OCI-LY3 (cell line): ENCODE measurements around the gene LRP1B.
"Not testable (repeated sequence)": the region's sequence is repeated elsewhere in the genome, so short reads cannot be mapped to it uniquely, and the experiment has no call there.

Source experiments
- H2AFZ ChIP-seq: fragments of 200-600, 300-600 bp; shearing (Covaris generic); 2 replicates; pipeline ENCODE4 v1.6.0; 2014; ENCODE audit warnings: antibody characterized with exemption, low read depth, low read length
- H3K27ac ChIP-seq: fragments of 200-600, 300-600 bp; sonication (generic); 2 replicates; pipeline ENCODE4 v1.5.1; 2014; ENCODE audit warnings: mild to moderate bottlenecking, low read length, moderate library complexity, mixed read lengths
- H3K27me3 ChIP-seq: fragments of 200-600, 300-600 bp; sonication (generic); 2 replicates; pipeline ENCODE4 v1.6.1; 2014; ENCODE audit warnings: low read depth, low read length, mixed read lengths
- H3K36me3 ChIP-seq: fragments of 200-600, 300-600 bp; sonication (generic); replicated peaks from 2 replicates; pipeline ENCODE3; 2014; ENCODE audit warnings: low read depth, low read length, mixed read lengths
- H3K4me1 ChIP-seq: fragments of 300-600, 200-600 bp; sonication (generic); 2 replicates; pipeline ENCODE4 v1.6.1; 2014; ENCODE audit warnings: low read length, mixed read lengths
- H3K4me2 ChIP-seq: fragments of 200-600, 300-600 bp; sonication (generic); 2 replicates; pipeline ENCODE4 v1.6.1; 2014; ENCODE audit warnings: low read length, mixed read lengths
- H3K4me3 ChIP-seq: fragments of 300-600, 200-600 bp; sonication (generic); 2 replicates; pipeline ENCODE4 v1.5.1; 2014; ENCODE audit warnings: antibody characterized with exemption, mild to moderate bottlenecking, low read length, moderate library complexity
- H3K79me2 ChIP-seq: fragments of 300-600, 200-600 bp; shearing (Covaris generic); 2 replicates; pipeline ENCODE4 v1.6.1; 2014; ENCODE audit warnings: mild to moderate bottlenecking, low read length, mixed read lengths
- H3K9ac ChIP-seq: fragments of 300-600, 200-600 bp; shearing (Covaris generic); 2 replicates; pipeline ENCODE4 v1.6.0; 2014; ENCODE audit warnings: mild to moderate bottlenecking, low read length, moderate library complexity
- H3K9me3 ChIP-seq: fragments of 200-600, 300-600 bp; shearing (Covaris generic); 2 replicates; pipeline ENCODE4 v1.6.1; 2014; ENCODE audit warnings: low read length, mixed read lengths; ENCODE audit not compliant: insufficient read depth
- H4K20me1 ChIP-seq: fragments of 200-600, 300-600 bp; sonication (generic); 2 replicates; pipeline ENCODE4 v1.6.1; 2016; ENCODE audit warnings: low read length, mixed read lengths; ENCODE audit not compliant: insufficient read depth
- EZH2phosphoT487 ChIP-seq: fragments of 200-600 bp; shearing (Covaris generic); IDR thresholded peaks from 2 replicates; pipeline ENCODE4 v1.6.1; 2018; ENCODE audit warnings: antibody characterized with exemption, mixed run types, low read depth
- TF ChIP-seq, protein P1 (sequence below): fragments of 200-600, 300-600 bp; sonication (generic); IDR thresholded peaks from 2 replicates; pipeline ENCODE4 v1.5.1; 2014; ENCODE audit warnings: antibody characterized with exemption, low read length, low read depth

Gene LRP1B

DNA sequence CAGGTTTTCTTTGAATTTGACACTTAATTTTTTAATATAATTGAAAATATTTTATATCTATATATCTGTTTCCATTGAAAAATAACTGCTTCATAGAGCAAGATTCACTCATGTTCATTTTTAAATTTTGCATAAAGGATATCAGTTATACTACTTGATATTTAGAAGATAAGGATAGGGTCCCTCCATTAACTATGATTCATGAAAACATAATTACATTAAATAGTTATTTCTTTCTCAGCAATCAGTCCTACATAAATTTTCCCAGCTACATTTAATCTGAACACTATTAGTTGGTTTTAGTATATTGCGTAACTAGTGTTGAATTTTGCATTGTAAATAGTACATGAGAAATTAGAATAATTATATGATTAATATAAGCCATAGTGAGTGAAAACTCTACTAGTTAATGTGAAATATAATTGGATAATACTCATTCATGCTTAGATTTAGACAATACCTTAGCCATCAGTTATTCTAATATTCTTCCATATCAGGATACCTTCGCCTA, 42.7 kb downstream of the LRP1B start:
- H2AFZ ChIP-seq = no peak overlapping the region
- H4K20me1 ChIP-seq = no peaks in the 10 kb centered on the region
- no peak overlapping the region for H3K4me3 ChIP-seq
- no peak overlapping the region for H3K27ac ChIP-seq
- H3K4me2 ChIP-seq = no peak overlapping the region
- H3K36me3 ChIP-seq = no peaks in the 10 kb centered on the region
- H3K4me1 ChIP-seq = no peaks in the 10 kb centered on the region
- TF ChIP-seq EZH2phosphoT487 = no peak
- TF ChIP-seq, protein P1, sequence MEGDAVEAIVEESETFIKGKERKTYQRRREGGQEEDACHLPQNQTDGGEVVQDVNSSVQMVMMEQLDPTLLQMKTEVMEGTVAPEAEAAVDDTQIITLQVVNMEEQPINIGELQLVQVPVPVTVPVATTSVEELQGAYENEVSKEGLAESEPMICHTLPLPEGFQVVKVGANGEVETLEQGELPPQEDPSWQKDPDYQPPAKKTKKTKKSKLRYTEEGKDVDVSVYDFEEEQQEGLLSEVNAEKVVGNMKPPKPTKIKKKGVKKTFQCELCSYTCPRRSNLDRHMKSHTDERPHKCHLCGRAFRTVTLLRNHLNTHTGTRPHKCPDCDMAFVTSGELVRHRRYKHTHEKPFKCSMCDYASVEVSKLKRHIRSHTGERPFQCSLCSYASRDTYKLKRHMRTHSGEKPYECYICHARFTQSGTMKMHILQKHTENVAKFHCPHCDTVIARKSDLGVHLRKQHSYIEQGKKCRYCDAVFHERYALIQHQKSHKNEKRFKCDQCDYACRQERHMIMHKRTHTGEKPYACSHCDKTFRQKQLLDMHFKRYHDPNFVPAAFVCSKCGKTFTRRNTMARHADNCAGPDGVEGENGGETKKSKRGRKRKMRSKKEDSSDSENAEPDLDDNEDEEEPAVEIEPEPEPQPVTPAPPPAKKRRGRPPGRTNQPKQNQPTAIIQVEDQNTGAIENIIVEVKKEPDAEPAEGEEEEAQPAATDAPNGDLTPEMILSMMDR = no peak
- H3K9me3 ChIP-seq = no peaks in the 10 kb centered on the region
- no peak overlapping the region for H3K9ac ChIP-seq
- no peaks in the 10 kb centered on the region for H3K27me3 ChIP-seq
- no peaks in the 10 kb centered on the region for H3K79me2 ChIP-seq

DNA sequence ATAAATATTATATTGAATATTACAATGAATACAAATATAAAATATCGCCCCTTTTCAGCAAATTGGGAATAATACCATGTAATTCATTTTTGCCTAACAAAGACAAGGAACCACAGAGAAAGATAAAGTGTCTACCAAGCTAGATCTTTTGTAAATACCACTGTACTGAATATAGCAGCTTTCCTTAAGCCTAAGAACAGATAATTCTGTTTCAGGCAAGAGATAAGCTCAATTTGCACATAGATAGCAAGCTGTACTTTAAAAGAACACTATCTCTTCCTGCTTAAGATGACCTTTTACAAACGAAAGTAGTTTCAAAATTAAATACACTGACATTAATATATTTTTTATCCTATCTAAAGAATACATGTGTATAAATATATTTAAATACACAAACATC, 43.2 kb downstream of the LRP1B start:
- H3K9me3 ChIP-seq, H3K4me3 ChIP-seq, H3K4me1 ChIP-seq, H3K36me3 ChIP-seq, H3K9ac ChIP-seq, H3K27ac ChIP-seq, H4K20me1 ChIP-seq, H3K79me2 ChIP-seq, H3K27me3 ChIP-seq, H2AFZ ChIP-seq, H3K4me2 ChIP-seq: not testable (repeated sequence)

DNA sequence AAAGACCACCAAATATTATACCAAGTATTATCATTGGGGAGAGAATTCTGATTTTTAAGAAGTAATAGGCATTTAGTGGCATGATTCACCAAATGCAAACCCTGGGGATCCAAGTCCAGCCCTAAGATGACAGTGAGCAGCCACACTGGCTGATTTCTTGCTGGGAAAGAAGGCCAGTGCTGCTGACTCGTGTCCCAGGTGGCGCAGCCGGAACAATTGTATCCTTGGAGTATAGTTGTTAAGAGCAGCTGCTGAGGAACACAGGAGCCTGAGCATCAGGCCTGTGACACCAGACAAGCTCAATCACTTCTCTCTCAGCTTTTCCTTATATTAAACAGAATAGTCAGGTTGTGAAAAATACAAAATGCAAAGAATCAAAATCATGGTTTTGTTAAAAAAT, 48.4 kb downstream of the LRP1B start:
- H3K27me3 ChIP-seq = no peaks in the 10 kb centered on the region
- no peak overlapping the region for H3K9ac ChIP-seq
- H3K4me1 ChIP-seq = no peaks in the 10 kb centered on the region
- H4K20me1 ChIP-seq = no peaks in the 10 kb centered on the region
- H3K27ac ChIP-seq = no peak overlapping the region
- no peak overlapping the region for H2AFZ ChIP-seq
- no peak overlapping the region for H3K4me3 ChIP-seq
- H3K9me3 ChIP-seq = no peaks in the 10 kb centered on the region
- no peaks in the 10 kb centered on the region for H3K36me3 ChIP-seq
- H3K4me2 ChIP-seq = no peak overlapping the region
- H3K79me2 ChIP-seq = no peaks in the 10 kb centered on the region
- TF ChIP-seq, protein P1 = no peak
- TF ChIP-seq EZH2phosphoT487 = no peak

DNA sequence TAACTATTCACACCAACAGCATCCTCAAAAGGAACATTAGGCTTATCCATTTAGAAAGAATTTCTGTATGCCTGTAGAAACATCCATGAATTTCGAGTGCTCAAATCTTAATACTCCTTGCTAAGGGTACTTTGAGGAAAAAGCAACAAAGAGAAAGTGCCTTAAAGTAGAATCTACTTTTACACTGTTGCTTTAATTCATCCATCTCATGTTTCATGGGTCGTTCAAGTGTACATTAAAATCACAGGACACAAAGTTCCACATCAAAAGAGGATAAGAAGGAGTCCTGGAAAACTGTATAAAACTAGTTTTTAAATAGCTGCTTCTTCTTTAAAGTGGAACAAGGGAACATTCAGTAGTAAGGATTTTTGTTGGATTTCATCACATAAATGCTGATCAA, 54.5 kb downstream of the LRP1B start:
- H3K27me3 ChIP-seq = no peaks in the 10 kb centered on the region
- no peaks in the 10 kb centered on the region for H4K20me1 ChIP-seq
- no peaks in the 10 kb centered on the region for H3K4me1 ChIP-seq
- H2AFZ ChIP-seq = no peak overlapping the region
- H3K4me3 ChIP-seq = no peak overlapping the region
- H3K79me2 ChIP-seq = no peaks in the 10 kb centered on the region
- no peaks in the 10 kb centered on the region for H3K36me3 ChIP-seq
- no peak overlapping the region for H3K9ac ChIP-seq
- no peak overlapping the region for H3K4me2 ChIP-seq
- no peaks in the 10 kb centered on the region for H3K9me3 ChIP-seq
- no peak overlapping the region for H3K27ac ChIP-seq
- no peak for TF ChIP-seq EZH2phosphoT487
- TF ChIP-seq, protein P1 = no peak

DNA sequence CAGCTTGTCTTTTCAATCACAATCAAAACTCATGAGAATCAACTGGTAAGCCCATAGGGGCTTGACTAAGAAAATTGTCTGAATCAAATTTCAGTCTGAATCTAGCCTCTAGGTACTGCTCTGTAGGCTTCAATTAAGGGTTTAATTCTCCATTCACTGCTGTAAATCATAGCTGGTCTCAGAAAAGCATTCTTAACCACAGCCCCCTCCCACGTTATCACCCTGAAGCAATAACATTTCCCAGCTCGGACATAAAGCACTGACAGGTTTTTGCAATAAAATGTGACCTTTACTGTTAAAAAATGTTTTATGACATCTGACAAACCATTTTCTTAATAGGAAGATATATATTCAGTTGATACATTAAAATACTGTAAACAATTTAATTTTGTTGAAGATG, 55.0 kb downstream of the LRP1B start:
- H3K4me1 ChIP-seq = no peaks in the 10 kb centered on the region
- no peaks in the 10 kb centered on the region for H3K27me3 ChIP-seq
- H3K9ac ChIP-seq = no peak overlapping the region
- H3K36me3 ChIP-seq = no peaks in the 10 kb centered on the region
- H3K27ac ChIP-seq = no peak overlapping the region
- no peaks in the 10 kb centered on the region for H4K20me1 ChIP-seq
- H3K79me2 ChIP-seq = no peaks in the 10 kb centered on the region
- no peak overlapping the region for H2AFZ ChIP-seq
- no peak overlapping the region for H3K4me3 ChIP-seq
- TF ChIP-seq, protein P1 = no peak
- TF ChIP-seq EZH2phosphoT487 = no peak
- H3K4me2 ChIP-seq = no peak overlapping the region
- no peaks in the 10 kb centered on the region for H3K9me3 ChIP-seq
